ENCODE data around the gene SSBP1.

DNA sequence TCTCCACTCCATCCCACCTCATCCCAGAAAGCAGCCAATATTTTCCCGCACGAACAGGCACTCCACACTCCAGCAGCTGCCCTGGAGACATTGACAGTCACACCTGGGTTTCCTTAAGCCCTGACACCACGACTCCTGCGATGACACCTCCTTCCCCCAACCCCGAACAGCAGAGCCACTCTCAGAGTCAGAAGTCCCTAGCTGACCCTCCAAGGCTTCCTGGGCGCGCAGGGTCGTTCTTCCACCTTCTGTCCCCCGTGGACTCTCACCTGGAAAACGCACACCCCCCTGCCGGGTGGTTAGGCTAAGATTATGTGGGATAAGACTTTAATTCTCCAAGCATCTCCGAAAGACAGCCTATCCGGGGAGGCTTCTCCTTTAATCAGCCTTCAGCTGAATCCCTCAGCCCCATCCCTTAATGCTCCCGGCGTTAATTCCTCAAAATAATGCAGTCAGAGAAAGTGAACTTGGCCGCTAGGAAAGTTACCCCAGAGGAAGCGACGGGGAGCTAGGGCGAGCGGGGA lies 37.2 kb upstream of the SSBP1 start:
- TF ChIP-seq CTCF (IDR thresholded peaks at IDR 0.05; ENCODE audit: extremely low read depth in 1 of 2, insufficient read depth in 1 of 2, low read depth in 1 of 2, low read length in 2 of 2), result no peak
- no peak for TF ChIP-seq EZH2 (IDR thresholded peaks at IDR 0.05; ENCODE audit: borderline replicate concordance, low read depth, low read length, severe bottlenecking)
- no peak for TF ChIP-seq POLR2A (IDR thresholded peaks at IDR 0.05; ENCODE audit: low read depth, low read length)
- TF ChIP-seq POLR2AphosphoS5 (IDR thresholded peaks at IDR 0.05; ENCODE audit: insufficient read depth, low read depth, low read length), result no peak
- no peak for TF ChIP-seq MAX (IDR thresholded peaks at IDR 0.05; ENCODE audit: insufficient read depth, insufficient read length)

Measured in endothelial cell of umbilical vein (primary cell).